Neural cell (in vitro differentiated cells): ENCODE results near the gene TMEM253. TPM values are rescaled to one million over a fixed set of nuclear protein-coding genes. Genes with fewer than 3 reads are reported as not detected.

ENCODE experiments used
- H2AFZ ChIP-seq: fragments of 200-600, 300-800 bp; sonication (generic), shearing (Covaris generic); 2 replicates; pipeline ENCODE4 v1.6.0; 2014; ENCODE audit warnings: low read depth, mild to moderate bottlenecking, antibody characterized with exemption, low read length, moderate library complexity
- H3F3A ChIP-seq: fragments of 200-600 bp; shearing (Covaris generic); 2 replicates; pipeline ENCODE4 v1.6.1; 2016; ENCODE audit warnings: mild to moderate bottlenecking, moderate library complexity, mixed read lengths, antibody characterized with exemption, low read length; ENCODE audit not compliant: insufficient read depth, poor library complexity, severe bottlenecking
- H3K27ac ChIP-seq: fragments of 200-600, 300-800 bp; sonication (generic), shearing (Covaris generic); 2 replicates; pipeline ENCODE4 v1.5.1; 2014; ENCODE audit warnings: mild to moderate bottlenecking, low read length, moderate library complexity
- H3K27me3 ChIP-seq: fragments of 300-800, 200-600 bp; sonication (generic), shearing (Covaris generic); 2 replicates; pipeline ENCODE4 v1.6.0; 2014; ENCODE audit warnings: mild to moderate bottlenecking, low read depth, low read length, moderate library complexity; ENCODE audit not compliant: insufficient read depth
- H3K36me3 ChIP-seq: fragments of 300-800, 200-600 bp; sonication (generic), shearing (Covaris generic); 2 replicates; pipeline ENCODE4 v1.5.1; 2014; ENCODE audit warnings: mild to moderate bottlenecking, antibody characterized with exemption, low read length, moderate library complexity; ENCODE audit not compliant: insufficient read depth
- H3K4me2 ChIP-seq: fragments of 300-800, 200-600 bp; sonication (generic), shearing (Covaris generic); 2 replicates; pipeline ENCODE4 v1.6.0; 2014; ENCODE audit warnings: mild to moderate bottlenecking, low read length
- H3K4me3 ChIP-seq: fragments of 300-800, 200-600 bp; sonication (generic), shearing (Covaris generic); 2 replicates; pipeline ENCODE4 v1.5.1; 2014; ENCODE audit warnings: mild to moderate bottlenecking, low read length, moderate library complexity
- H3K79me2 ChIP-seq: fragments of 200-600 bp; shearing (Covaris generic); replicated peaks from 2 replicates; pipeline ENCODE4 v1.6.0; 2014; ENCODE audit warnings: mild to moderate bottlenecking, low read length, moderate library complexity; ENCODE audit not compliant: insufficient read depth
- H3K9ac ChIP-seq: fragments of 300-800, 200-600 bp; sonication (generic), shearing (Covaris generic); 2 replicates; pipeline ENCODE4 v1.6.1; 2016; ENCODE audit warnings: mild to moderate bottlenecking, low read length, mixed read lengths
- H3K9me2 ChIP-seq: fragments of 200-600 bp; shearing (Covaris generic); 2 replicates; pipeline ENCODE4 v1.6.1; 2016; ENCODE audit warnings: mild to moderate bottlenecking, low read length, mixed read lengths; ENCODE audit not compliant: insufficient read depth
- H3K9me3 ChIP-seq: fragments of 200-600, 300-800 bp; sonication (generic), shearing (Covaris generic); 2 replicates; pipeline ENCODE4 v1.6.1; 2016; ENCODE audit warnings: mild to moderate bottlenecking, mixed run types, low read length, moderate library complexity, mixed read lengths
- H4K20me1 ChIP-seq: fragments of 200-600 bp; shearing (Covaris generic); 2 replicates; pipeline ENCODE4 v1.6.1; 2016; ENCODE audit warnings: mild to moderate bottlenecking, mixed run types; ENCODE audit not compliant: insufficient read depth
- EP300 ChIP-seq: fragments of 450-650 bp; conservative IDR thresholded peaks from 2 replicates; pipeline ENCODE4 v1.6.1; 2014; ENCODE audit warnings: antibody characterized with exemption, mild to moderate bottlenecking, moderate library complexity; ENCODE audit not compliant: poor library complexity, severe bottlenecking
- EZH2 ChIP-seq: fragments of 200-600, 300-800 bp; shearing (Covaris generic), sonication (generic); IDR thresholded peaks from 2 replicates; pipeline ENCODE4 v1.6.1; 2014; ENCODE audit warnings: antibody characterized with exemption, low read length, borderline replicate concordance, mild to moderate bottlenecking; ENCODE audit not compliant: insufficient read depth, poor library complexity, severe bottlenecking
- MXI1 ChIP-seq: fragments of 450-650 bp; conservative IDR thresholded peaks from 2 replicates; pipeline ENCODE4 v1.6.1; 2014; ENCODE audit warnings: antibody characterized with exemption, mild to moderate bottlenecking; ENCODE audit not compliant: poor library complexity, severe bottlenecking
- POLR2AphosphoS5 ChIP-seq: IDR thresholded peaks from 2 replicates; pipeline ENCODE4 v1.6.1; 2012
- RAD21 ChIP-seq: fragments of 450-650 bp; conservative IDR thresholded peaks from 2 replicates; pipeline ENCODE4 v1.6.1; 2014; ENCODE audit warnings: antibody characterized with exemption, mild to moderate bottlenecking, moderate library complexity
- REST ChIP-seq: IDR thresholded peaks from 2 replicates; pipeline ENCODE4 v1.6.1; 2012; ENCODE audit warnings: borderline replicate concordance
- SMC3 ChIP-seq: fragments of 450-650 bp; conservative IDR thresholded peaks from 2 replicates; pipeline ENCODE4 v1.6.1; 2014; ENCODE audit warnings: antibody characterized with exemption, mild to moderate bottlenecking, moderate library complexity; ENCODE audit not compliant: poor library complexity
- TAF1 ChIP-seq: IDR thresholded peaks from 2 replicates; pipeline ENCODE4 v1.6.1; 2012; ENCODE audit warnings: low read depth
- polyA plus RNA-seq: library from polyadenylated mRNA; depleted of rRNA; stranded (reverse); fragments of >200 nt; gene quantifications from 2 replicates; pipeline ENCODE4 v1.2.3, GENCODE V29; 2014
- TF ChIP-seq, protein P1 (sequence below): fragments of 450-650 bp; IDR thresholded peaks from 2 replicates; pipeline ENCODE4 v1.5.1; 2014; ENCODE audit warnings: antibody characterized with exemption, mild to moderate bottlenecking, moderate library complexity; ENCODE audit not compliant: poor library complexity, severe bottlenecking

Gene TMEM253
- polyA plus RNA-seq, 1 donor from 2014 or later, result 0.26 TPM

DNA sequence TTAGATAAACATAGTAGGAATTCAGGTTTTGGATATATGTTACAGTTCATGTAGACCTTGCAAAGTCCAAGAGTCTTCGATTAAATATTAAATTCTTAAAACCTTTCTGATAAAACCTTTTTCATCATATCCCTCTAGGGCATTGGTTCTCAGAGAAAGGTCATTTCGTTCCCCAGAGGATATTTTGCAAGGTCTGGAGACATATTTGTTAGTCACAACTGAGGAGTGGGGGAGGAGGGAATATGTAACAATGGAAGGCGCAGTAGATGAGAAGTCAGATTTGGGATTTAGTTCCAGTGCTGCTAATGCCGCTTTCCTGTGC lies 5.3 kb downstream of the TMEM253 start:
- H2AFZ ChIP-seq, result peak overlapping the region; percentile 57
- peaks cover under 1% of the 10 kb centered on the region for H3K79me2 ChIP-seq
- H3K4me3 ChIP-seq, result no peak overlapping the region
- no peaks in the 10 kb centered on the region for H4K20me1 ChIP-seq
- no peaks in the 10 kb centered on the region for H3K9me2 ChIP-seq
- H3K36me3 ChIP-seq, result no peaks in the 10 kb centered on the region
- no peak for TF ChIP-seq POLR2AphosphoS5
- TF ChIP-seq EZH2, result no peak
- no peak for TF ChIP-seq EP300
- no peak for TF ChIP-seq SMC3
- no peak for TF ChIP-seq RAD21
- H3K9ac ChIP-seq, result peak overlapping the region; percentile 40
- peak overlapping the region; percentile 61 for H3K27ac ChIP-seq
- no peaks in the 10 kb centered on the region for H3K9me3 ChIP-seq
- no peaks in the 10 kb centered on the region for H3K27me3 ChIP-seq
- H3F3A ChIP-seq, result peaks cover 6% of the 10 kb centered on the region
- no peak overlapping the region for H3K4me2 ChIP-seq

DNA sequence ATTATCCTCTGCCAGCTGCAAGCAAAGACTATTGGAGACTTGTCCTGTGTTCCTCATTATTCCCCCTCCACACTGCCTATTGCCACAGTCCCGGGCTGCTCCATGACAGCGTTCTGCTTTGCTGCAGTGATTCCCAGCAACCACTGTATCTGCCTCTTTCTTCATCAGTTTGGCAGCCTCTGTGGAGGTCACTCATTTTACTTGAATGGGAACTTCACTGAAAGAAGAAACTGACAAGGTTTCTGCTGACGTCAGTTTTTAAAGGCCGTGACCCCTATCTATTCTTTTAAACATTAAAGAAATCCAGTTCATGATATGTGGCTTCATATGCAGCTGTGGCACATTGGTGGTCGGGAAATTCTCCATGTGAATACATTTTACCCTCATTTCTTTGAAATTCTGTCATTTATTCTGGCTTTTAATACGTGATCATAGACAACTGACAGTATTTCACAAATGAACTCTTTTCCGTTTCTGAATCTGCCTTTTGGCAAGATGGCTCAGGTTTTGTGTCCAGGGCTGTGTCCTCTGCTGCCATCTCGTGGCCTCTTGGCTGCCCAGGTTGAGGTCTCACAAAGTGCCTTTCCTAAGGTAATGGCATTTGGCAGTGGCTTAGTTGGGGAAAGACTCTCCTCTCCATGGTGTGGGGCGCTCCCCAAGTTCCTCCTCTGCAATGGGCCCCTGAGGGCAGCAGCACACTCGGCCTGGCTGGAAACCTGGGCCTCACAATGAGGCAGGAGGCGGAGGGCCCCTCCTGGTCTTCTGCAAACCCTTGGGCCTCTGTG lies 5.8 kb downstream of the TMEM253 start:
- Histone ChIP-seq H2AFZ (peak overlapping the region; percentile 57), H4K20me1 (no peaks in the 10 kb centered on the region), H3K9ac (peak overlapping the region; percentile 40), H3K4me2 (peak overlapping the region; percentile 44), H3K27me3 (no peaks in the 10 kb centered on the region), H3K9me3 (no peaks in the 10 kb centered on the region), H3K4me3 (peak overlapping the region; percentile 39), H3K27ac (peak overlapping the region; percentile 61), H3K36me3 (no peaks in the 10 kb centered on the region), H3K9me2 (no peaks in the 10 kb centered on the region), H3K79me2 (no peaks in the 10 kb centered on the region), H3F3A (peaks cover 6% of the 10 kb centered on the region)
- TF ChIP-seq MXI1 (peak; percentile 28), REST (no peak), TAF1 (no peak), EP300 (no peak), RAD21 (peak; percentile 91), SMC3 (peak; percentile 94), POLR2AphosphoS5 (no peak), EZH2 (no peak)
- TF ChIP-seq, protein P1, sequence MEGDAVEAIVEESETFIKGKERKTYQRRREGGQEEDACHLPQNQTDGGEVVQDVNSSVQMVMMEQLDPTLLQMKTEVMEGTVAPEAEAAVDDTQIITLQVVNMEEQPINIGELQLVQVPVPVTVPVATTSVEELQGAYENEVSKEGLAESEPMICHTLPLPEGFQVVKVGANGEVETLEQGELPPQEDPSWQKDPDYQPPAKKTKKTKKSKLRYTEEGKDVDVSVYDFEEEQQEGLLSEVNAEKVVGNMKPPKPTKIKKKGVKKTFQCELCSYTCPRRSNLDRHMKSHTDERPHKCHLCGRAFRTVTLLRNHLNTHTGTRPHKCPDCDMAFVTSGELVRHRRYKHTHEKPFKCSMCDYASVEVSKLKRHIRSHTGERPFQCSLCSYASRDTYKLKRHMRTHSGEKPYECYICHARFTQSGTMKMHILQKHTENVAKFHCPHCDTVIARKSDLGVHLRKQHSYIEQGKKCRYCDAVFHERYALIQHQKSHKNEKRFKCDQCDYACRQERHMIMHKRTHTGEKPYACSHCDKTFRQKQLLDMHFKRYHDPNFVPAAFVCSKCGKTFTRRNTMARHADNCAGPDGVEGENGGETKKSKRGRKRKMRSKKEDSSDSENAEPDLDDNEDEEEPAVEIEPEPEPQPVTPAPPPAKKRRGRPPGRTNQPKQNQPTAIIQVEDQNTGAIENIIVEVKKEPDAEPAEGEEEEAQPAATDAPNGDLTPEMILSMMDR, result peak; percentile 95
